GM12878 (cell line): ENCODE results near the gene SIRT3. TPM values are rescaled to one million over a fixed set of nuclear protein-coding genes. Genes with fewer than 3 reads are reported as not detected.

Experiments used
- ATAC-seq: fragments of 200-7000 bp; cut with Tn5 transposase; 3 replicates; pipeline ENCODE4 v1.9.1; 2020; ENCODE audit warnings: mild to moderate bottlenecking, moderate library complexity
- BruUV-seq: library from RNA; stranded (reverse); fragments of 400-500 nt; replicated peaks from 2 replicates; lab custom pipeline; 2021; lab: Mats Ljungman, UMichigan
- CTCF ChIA-PET: fragments of 300-600 bp; sonication (Branson Sonifier 250); formaldehyde crosslinking; extraction: SDS; loops from one replicate; lab custom pipeline; 2021; ENCODE audit warnings: inconsistent platforms; lab: Yijun Ruan, JAX
- POLR2A ChIA-PET: fragments of 350-600 bp; formaldehyde crosslinking; extraction: SDS; loops from one replicate; lab custom pipeline; 2021; ENCODE audit warnings: inconsistent platforms; lab: Charles Lee
- RAD21 ChIA-PET: fragments of 300-600 bp; sonication (Branson Sonifier 250); formaldehyde crosslinking; loops from one replicate; lab custom pipeline; 2023; ENCODE audit warnings: antibody characterized with exemption; ENCODE audit not compliant: unreplicated experiment; lab: Charles Lee
- SMC1A ChIA-PET: fragments of 300-600 bp; sonication (Branson Sonifier 250); formaldehyde crosslinking; loops from one replicate; lab custom pipeline; 2023; ENCODE audit not compliant: unreplicated experiment, uncharacterized antibody; lab: Charles Lee
- DNase-seq: peaks from one replicate; pipeline ENCODE4 v3.0.0-alpha.2; 2011; ENCODE audit warnings: low read depth, low spot score
- FAIRE-seq: peaks from 3 replicates; lab custom pipeline; 2011; peaks lifted over from hg19 to GRCh38; lab: Jason Lieb, UNC
- H2AFZ ChIP-seq: 2 replicates; pipeline ENCODE4 v1.6.0; 2011; ENCODE audit warnings: low read depth, low read length, control low read depth; ENCODE audit not compliant: control insufficient read depth
- H3K27ac ChIP-seq: 2 replicates; pipeline ENCODE4 v1.5.1; 2011; ENCODE audit warnings: control low read depth; ENCODE audit not compliant: control insufficient read depth, insufficient read depth
- H3K27me3 ChIP-seq, 2 experiments: replicated peaks in 1 of 2; 2 replicates each; pipeline versions ENCODE4 v1.6.0 to v1.6.1; 2011; ENCODE audit warnings: low read length in 1 of 2; ENCODE audit not compliant: control insufficient read depth in 2 of 2, insufficient read depth in 2 of 2
- H3K36me3 ChIP-seq, 2 experiments: 2 replicates each; pipeline ENCODE4 v1.5.1; 2011; ENCODE audit warnings: low read length in 1 of 2; ENCODE audit not compliant: control insufficient read depth in 2 of 2, insufficient read depth in 2 of 2
- H3K4me1 ChIP-seq: 2 replicates; pipeline ENCODE4 v1.6.1; 2011; ENCODE audit warnings: mild to moderate bottlenecking, low read length, moderate library complexity, mixed read lengths; ENCODE audit not compliant: control insufficient read depth, insufficient read depth
- H3K4me2 ChIP-seq: 2 replicates; pipeline ENCODE4 v1.6.0; 2011; ENCODE audit warnings: control low read depth; ENCODE audit not compliant: control insufficient read depth, insufficient read depth
- H3K4me3 ChIP-seq: fragments of 200-600 bp; sonication (generic); 2 replicates; pipeline ENCODE4 v1.5.1; 2016
- H3K79me2 ChIP-seq: 2 replicates; pipeline ENCODE4 v1.6.0; 2011; ENCODE audit warnings: low read length; ENCODE audit not compliant: control insufficient read depth, insufficient read depth
- H3K9ac ChIP-seq: 2 replicates; pipeline ENCODE4 v1.8.0; 2011; ENCODE audit warnings: low read length, control low read depth, mixed read lengths; ENCODE audit not compliant: control insufficient read depth, insufficient read depth
- H3K9me3 ChIP-seq: replicated peaks from 3 replicates; pipeline ENCODE4 v1.5.1; 2011; ENCODE audit warnings: mild to moderate bottlenecking, low read length; ENCODE audit not compliant: control insufficient read depth, insufficient read depth
- H4K20me1 ChIP-seq: 2 replicates; pipeline ENCODE4 v1.6.0; 2011; ENCODE audit not compliant: control insufficient read depth, insufficient read depth
- NBN ChIP-seq: fragments of 450-650 bp; IDR thresholded peaks from 2 replicates; pipeline ENCODE4 v1.6.1; 2016
- POLR2A ChIP-seq: IDR thresholded peaks from 2 replicates; pipeline ENCODE4 v1.6.1; 2011; ENCODE audit warnings: low read depth, mild to moderate bottlenecking, low read length
- SUZ12 ChIP-seq: fragments of 200-600 bp; sonication (generic); IDR thresholded peaks from one replicate; pipeline ENCODE4 v1.6.1; 2018; ENCODE audit warnings: antibody characterized with exemption, mild to moderate bottlenecking; ENCODE audit not compliant: unreplicated experiment
- WGBS: methylation state at CpG from one replicate; pipeline ENCODE4 v1.1.6; 2016; ENCODE audit warnings: low lambda C conversion rate; ENCODE audit not compliant: insufficient replicate concordance, insufficient coverage; ENCODE audit errors: missing lambda C conversion rate; 5-methylcytosine and 5-hydroxymethylcytosine counted together
- in situ Hi-C: fragments of 300-500 bp; cut with MboI; formaldehyde crosslinking; loops from 9 replicates; pipeline ENCODE4 v1.14.3; 2018; ENCODE audit warnings: mixed read lengths
- intact Hi-C: fragments of 100-400 bp; cut with micrococcal nuclease; formaldehyde crosslinking; loops from one replicate; pipeline ENCODE4 v1.14.2; 2022; ENCODE audit not compliant: unreplicated experiment
- polyA plus RNA-seq, 11 experiments: library from polyadenylated mRNA; depleted of rRNA in 4 of 11; unstranded in 6 of 11; stranded (reverse) in 5 of 11; fragments of >200 nt; fragmentation: Nextera tagmentation in 4 of 11; fragmentation: Illumina TruSeq in 1 of 11; extraction: Ambion mirVana in 4 of 11; extraction: Trizol in 1 of 11; gene quantifications; 1 replicate in 1 of 11; 2 replicates in 10 of 11; pipeline versions ENCODE4 v1.2.1 to v1.2.3, GENCODE V29; 2011 to 2016; ENCODE audit warnings: inconsistent platforms in 2 of 11, missing spikeins in 2 of 11, low read depth in 1 of 11
- total RNA-seq, 4 experiments: library from RNA; depleted of rRNA in 3 of 4; stranded (reverse); fragments of >200 nt in 3 of 4; fragmentation: Illumina TruSeq in 1 of 4; extraction: Trizol in 1 of 4; gene quantifications; 2 replicates each; pipeline versions ENCODE4 v1.2.1 to v1.2.3, GENCODE V29; 2013 to 2021
- TF ChIP-seq, protein P1 (sequence below): IDR thresholded peaks from 2 replicates; pipeline ENCODE4 v1.6.1; 2011; ENCODE audit warnings: low read depth, low read length, improper control_type of control experiment, borderline replicate concordance

Gene SIRT3
- total and polyA plus RNA-seq, 10 of the 15 experiments (the other 5 are each of a cell fraction or from before 2014, with no cell fraction given), result 0.90 to 23.2 (median 12.6) TPM

GRCh38 chr11:216081-216974 is 19.8 kb downstream of the SIRT3 start:
- CTCF ChIA-PET, result interaction anchor here (0.9 to 1.4 kb wide), 2 partner anchors 8 to 19 kb away, joined by 3 to 4 read pairs; no protein-coding TSS in a partner anchor

GRCh38 chr11:215581-216037 is 20.5 kb downstream of the SIRT3 start:
- Histone ChIP-seq H4K20me1 (no peaks in the 10 kb centered on the region), H3K4me3 (no peak overlapping the region), H2AFZ (no peak overlapping the region), H3K27ac (no peak overlapping the region), H3K9me3 (no peaks in the 10 kb centered on the region), H3K36me3 (peaks cover 23 to 29% of the 10 kb centered on the region in 2 experiments), H3K27me3 (no peaks in the 10 kb centered on the region), H3K4me2 (no peak overlapping the region), H3K79me2 (peaks cover 4% of the 10 kb centered on the region), H3K9ac (no peak overlapping the region), H3K4me1 (peaks cover 3% of the 10 kb centered on the region)
- BruUV-seq, result no TSS peak
- ChIA-PET SMC1A (interaction anchor here (0.5 to 1.1 kb wide), 2 partner anchors 9 to 250 kb away, joined by 3 read pairs; partner anchors contain the start of genes BET1L and RIC8A), RAD21 (no interaction called here), POLR2A (no interaction called here), CTCF (no interaction called here)
- DNase-seq, result no peak
- no peak for FAIRE-seq
- no peak for ATAC-seq
- 58% methylated on average over 4 of the region's 4 CpGs for WGBS
- TF ChIP-seq NBN, result no peak
- 0 out of 2 replicates have a peak, but pooled peaks have one; percentile 46 for TF ChIP-seq POLR2A
- no peak for TF ChIP-seq SUZ12
- TF ChIP-seq, protein P1, sequence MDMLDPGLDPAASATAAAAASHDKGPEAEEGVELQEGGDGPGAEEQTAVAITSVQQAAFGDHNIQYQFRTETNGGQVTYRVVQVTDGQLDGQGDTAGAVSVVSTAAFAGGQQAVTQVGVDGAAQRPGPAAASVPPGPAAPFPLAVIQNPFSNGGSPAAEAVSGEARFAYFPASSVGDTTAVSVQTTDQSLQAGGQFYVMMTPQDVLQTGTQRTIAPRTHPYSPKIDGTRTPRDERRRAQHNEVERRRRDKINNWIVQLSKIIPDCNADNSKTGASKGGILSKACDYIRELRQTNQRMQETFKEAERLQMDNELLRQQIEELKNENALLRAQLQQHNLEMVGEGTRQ, result no peak
- intact Hi-C loops (no loop called here), in situ Hi-C loops (no loop called here)

More at GRCh38 chr11:216081-216974, 19.8 kb downstream of the SIRT3 start:
- ChIA-PET POLR2A (interaction anchor here (0.7 to 0.9 kb wide), 2 partner anchors 12 kb away, joined by 3 to 6 read pairs; no protein-coding TSS in a partner anchor), RAD21 (interaction anchor here (0.6 kb wide), 1 partner anchor 530 kb away, joined by 3 read pairs; no protein-coding TSS in a partner anchor), SMC1A (interaction anchor here (0.5 to 1.5 kb wide), 5 partner anchors 9 to 250 kb away, joined by 3 read pairs; partner anchors contain the start of genes BET1L and RIC8A)
- TF ChIP-seq, protein P1, result no peak
- TF ChIP-seq POLR2A, result 0 out of 2 replicates have a peak, but pooled peaks have one; percentile 39
- no peak for DNase-seq
- Histone ChIP-seq H3K27me3 (no peaks in the 10 kb centered on the region), H3K27ac (no peak overlapping the region), H4K20me1 (no peaks in the 10 kb centered on the region), H3K79me2 (no peaks in the 10 kb centered on the region; the same call in 1 of the 2 replicates), H3K4me3 (no peak overlapping the region), H3K36me3 (peaks cover 20 to 29% of the 10 kb centered on the region in 2 experiments), H3K9ac (no peak overlapping the region), H3K4me1 (no peaks in the 10 kb centered on the region), H3K4me2 (no peak overlapping the region), H2AFZ (no peak overlapping the region), H3K9me3 (no peaks in the 10 kb centered on the region)
- WGBS, result 84% methylated on average over 11 of the region's 11 CpGs
- no peak for ATAC-seq
- in situ Hi-C loops (no loop called here), intact Hi-C loops (no loop called here)
- BruUV-seq, result no TSS peak
- no peak for FAIRE-seq
